Adipocyte (in vitro differentiated cells): Measurements from ENCODE around the gene FBXW4.
A peak's percentile ranks its signal among the peaks of the same experiment; 100 is the strongest.

Experiments
- DNase-seq: peaks from one replicate; pipeline ENCODE4 v3.0.0-alpha.2; 2015; ENCODE audit warnings: low read depth
- H3K27me3 ChIP-seq: replicated peaks from 2 replicates; pipeline ENCODE4 v1.7.0; 2013; ENCODE audit warnings: mild to moderate bottlenecking, low read length, moderate library complexity; ENCODE audit not compliant: control insufficient read depth, insufficient read depth
- H3K36me3 ChIP-seq: 2 replicates; pipeline ENCODE4 v1.7.0; 2013; ENCODE audit warnings: low read length, mild to moderate bottlenecking, moderate library complexity; ENCODE audit not compliant: control insufficient read depth, insufficient read depth, severe bottlenecking
- H3K4me1 ChIP-seq: 2 replicates; pipeline ENCODE4 v1.7.0; 2013; ENCODE audit warnings: mild to moderate bottlenecking, low read length, moderate library complexity; ENCODE audit not compliant: control insufficient read depth, insufficient read depth
- H3K4me3 ChIP-seq: 2 replicates; pipeline ENCODE4 v1.7.0; 2013; ENCODE audit warnings: mild to moderate bottlenecking, low read length, moderate library complexity
- H3K9ac ChIP-seq: 2 replicates; pipeline ENCODE4 v1.7.0; 2013; ENCODE audit warnings: mild to moderate bottlenecking, low read length, moderate library complexity
- H3K9me3 ChIP-seq: 2 replicates; pipeline ENCODE4 v1.7.0; 2013; ENCODE audit warnings: mild to moderate bottlenecking, low read length, moderate library complexity; ENCODE audit not compliant: control insufficient read depth

FBXW4 gene

DNA sequence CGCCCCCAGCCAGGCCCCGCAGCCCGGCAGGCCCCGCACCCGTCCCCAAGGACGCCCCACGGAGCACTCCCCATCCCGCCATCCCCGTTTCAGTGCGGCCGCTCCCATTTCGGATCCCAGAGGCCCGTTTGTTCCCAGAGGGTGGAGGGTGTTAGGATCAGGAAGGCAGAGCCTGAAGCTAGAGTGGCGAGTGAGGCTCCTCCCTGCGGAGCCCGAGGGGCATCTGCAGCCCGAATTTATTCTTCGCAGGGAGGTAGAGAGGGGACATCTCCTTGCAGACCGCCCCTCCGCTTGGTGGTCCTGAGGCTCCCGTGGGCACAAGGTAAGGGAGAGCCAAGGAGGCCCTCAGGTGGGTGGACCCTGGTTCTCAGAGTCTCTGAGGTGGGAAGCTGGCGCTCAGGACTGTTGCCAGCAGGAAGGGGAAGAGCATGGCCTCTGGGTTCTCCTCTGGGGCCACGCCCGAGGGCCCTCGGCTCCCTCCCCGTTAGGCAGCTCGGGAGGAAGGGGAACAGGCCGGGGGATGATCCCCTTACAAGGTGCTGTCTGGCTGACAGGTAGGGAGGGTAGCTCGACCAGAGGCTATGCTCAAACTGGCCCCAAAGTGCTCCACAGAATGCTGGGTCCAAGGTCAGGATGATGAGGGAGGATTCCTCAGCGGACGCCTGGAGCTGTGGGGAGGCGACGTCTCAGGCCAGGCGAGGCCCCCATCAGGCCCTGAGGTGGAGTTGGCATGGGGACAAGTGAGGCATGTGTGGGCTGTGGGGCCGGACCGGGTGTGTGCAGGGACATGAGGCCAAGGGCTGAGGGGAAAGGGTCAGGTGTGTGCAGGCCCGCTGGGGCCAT, 124.3 kb downstream of the FBXW4 start:
- DNase-seq = no peak
- H3K36me3 ChIP-seq = no peaks in the 10 kb centered on the region
- peak overlapping the region; percentile 72 for H3K4me3 ChIP-seq
- peaks cover 14% of the 10 kb centered on the region for H3K4me1 ChIP-seq
- peak overlapping the region; percentile 69 for H3K9ac ChIP-seq
- peaks cover 10% of the 10 kb centered on the region for H3K9me3 ChIP-seq
- H3K27me3 ChIP-seq = peaks cover 37% of the 10 kb centered on the region

DNA sequence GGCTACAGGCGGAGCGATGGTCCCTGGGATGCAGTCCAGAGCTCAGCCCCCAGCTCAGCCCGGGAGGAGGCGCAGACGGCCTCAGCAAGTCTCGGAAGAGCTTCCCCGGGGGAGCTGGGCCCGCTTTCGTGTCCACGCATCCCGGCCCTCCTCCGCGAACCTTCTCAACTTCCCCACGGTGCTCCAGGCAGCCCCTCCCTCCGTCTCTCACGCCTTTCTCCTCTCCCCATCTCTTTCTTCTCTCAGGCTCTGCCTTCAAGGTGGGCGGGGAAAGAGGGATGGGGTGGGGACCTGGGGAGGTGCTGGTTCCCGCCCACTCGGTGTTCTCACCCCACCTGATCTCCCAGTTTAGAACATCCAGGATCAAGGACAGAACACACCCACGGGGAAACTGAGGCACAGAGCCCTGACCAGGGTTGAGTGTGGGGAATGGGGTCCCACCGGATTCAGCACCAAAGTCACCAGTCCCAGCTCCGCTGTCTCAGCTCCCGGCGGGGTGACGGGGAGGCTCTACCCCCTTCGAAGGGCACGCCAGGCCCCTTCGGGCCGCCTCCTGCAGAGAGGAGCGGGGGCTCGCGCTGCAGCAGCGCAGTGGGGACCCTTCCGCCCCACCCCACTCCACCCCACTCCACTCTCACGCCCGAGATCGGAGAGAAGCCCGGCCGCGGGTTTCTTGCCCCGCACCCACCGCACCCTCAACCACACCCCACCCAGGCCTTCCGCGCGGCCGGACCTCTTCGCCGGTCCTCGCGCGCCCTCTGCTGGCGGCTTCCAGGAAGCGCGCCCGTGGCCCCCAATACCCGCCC, 125.1 kb downstream of the FBXW4 start:
- Histone ChIP-seq H3K9me3 (peaks cover 10% of the 10 kb centered on the region), H3K36me3 (no peaks in the 10 kb centered on the region), H3K4me1 (peaks cover 14% of the 10 kb centered on the region), H3K4me3 (peak overlapping the region; percentile 79), H3K27me3 (peaks cover 43% of the 10 kb centered on the region), H3K9ac (peak overlapping the region; percentile 78)
- peak; percentile 93 for DNase-seq

DNA sequence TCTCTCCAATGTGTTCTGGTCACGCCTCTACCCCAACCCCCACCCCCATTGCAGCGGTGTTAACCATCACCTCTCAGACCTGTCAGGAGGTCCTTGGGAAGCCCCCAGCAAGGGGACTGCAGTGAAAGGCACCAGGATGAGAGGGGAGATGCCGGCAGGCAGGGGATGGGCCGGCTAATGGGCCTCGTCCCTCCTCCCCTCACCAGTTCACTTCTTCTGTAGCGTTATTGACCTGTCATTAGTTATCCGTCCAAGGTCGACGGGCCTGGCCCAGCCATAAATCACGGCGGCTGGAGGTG, 125.7 kb downstream of the FBXW4 start:
- H3K9ac ChIP-seq = no peak overlapping the region
- no peak for DNase-seq
- H3K4me1 ChIP-seq = peaks cover 14% of the 10 kb centered on the region
- H3K4me3 ChIP-seq = no peak overlapping the region
- H3K9me3 ChIP-seq = peaks cover 10% of the 10 kb centered on the region
- H3K27me3 ChIP-seq = peaks cover 46% of the 10 kb centered on the region
- H3K36me3 ChIP-seq = no peaks in the 10 kb centered on the region

DNA sequence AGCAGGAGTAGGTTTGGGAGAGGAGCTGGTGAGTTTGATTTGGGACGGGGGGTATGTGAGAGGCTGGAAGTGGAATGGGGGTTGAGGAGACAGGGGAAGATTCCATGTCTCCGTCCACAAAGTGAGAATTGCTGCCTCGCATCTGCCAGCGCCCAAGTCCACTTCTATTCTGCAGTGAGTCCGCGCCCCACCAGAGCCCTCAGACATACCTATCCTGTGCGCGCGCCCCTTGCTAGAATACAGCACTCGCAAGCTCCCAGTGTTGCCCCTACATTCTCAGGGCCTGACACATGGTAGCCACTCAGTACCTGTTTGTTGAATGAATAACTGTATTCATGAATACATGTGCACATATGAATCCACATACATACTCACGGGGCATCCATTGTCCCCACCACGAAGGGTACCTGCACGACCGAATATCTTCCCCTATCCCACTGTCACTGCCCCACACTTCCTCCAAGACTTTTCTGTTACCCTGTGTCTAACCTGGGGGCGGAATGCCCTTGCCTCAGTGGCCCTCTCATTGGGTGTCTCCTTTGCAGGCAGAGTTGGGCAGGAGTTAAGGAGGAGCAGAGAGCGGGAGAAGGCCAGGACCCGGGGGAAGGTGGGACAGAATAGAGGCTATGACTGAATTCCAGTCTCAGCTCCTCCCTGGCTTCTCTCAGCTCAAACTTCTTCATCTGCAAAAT, 126.8 kb downstream of the FBXW4 start:
- peaks cover 51% of the 10 kb centered on the region for H3K27me3 ChIP-seq
- H3K4me1 ChIP-seq = peaks cover 14% of the 10 kb centered on the region

DNA sequence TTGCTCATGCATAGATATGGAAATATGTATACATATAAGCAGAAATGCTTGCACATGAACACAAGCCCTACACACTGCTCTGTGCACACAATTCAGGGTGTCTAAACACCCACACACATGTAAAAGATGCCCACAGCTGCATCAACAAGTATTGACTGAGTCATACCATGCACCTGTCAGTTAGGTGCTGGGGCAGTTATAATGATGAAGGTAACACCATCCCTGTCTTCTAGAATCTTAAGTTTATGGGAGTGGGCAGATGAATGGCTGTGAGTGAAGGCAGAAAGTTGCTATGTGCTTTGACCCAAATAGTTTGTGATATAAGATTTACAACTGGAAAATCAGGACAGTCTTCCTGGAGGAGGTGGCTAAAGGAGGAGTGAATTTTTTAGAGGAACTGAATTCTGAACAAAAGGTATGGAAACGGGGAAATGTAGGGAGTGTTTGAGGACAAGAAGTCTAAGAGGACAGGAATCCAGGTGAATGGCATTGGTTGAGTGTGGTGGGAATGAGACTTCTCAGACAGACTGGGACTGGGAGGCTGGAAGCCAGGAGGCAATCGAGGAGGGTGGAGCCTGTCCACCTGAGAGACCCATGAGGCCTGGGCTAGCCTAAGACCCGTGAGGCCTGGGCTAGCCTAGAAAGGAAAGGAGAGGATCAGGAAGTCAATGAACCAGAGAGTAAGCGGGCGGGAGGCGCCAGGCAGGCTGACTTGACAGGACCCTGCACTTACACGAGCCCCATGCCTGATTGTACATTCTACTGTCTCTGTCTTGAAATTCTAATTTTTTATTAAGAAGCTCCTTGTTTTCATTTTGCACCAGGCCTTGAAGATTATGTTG, 127.6 kb downstream of the FBXW4 start:
- Histone ChIP-seq H3K4me3 (no peak overlapping the region), H3K9ac (no peak overlapping the region), H3K9me3 (peaks cover 1% of the 10 kb centered on the region), H3K4me1 (peaks cover 14% of the 10 kb centered on the region), H3K27me3 (peaks cover 53% of the 10 kb centered on the region), H3K36me3 (no peaks in the 10 kb centered on the region)
- no peak for DNase-seq

More for the DNA sequence above, 126.8 kb downstream of the FBXW4 start:
- peaks cover 9% of the 10 kb centered on the region for H3K9me3 ChIP-seq
- no peak overlapping the region for H3K4me3 ChIP-seq
- H3K9ac ChIP-seq = no peak overlapping the region
- H3K36me3 ChIP-seq = no peaks in the 10 kb centered on the region
- no peak for DNase-seq

DNA sequence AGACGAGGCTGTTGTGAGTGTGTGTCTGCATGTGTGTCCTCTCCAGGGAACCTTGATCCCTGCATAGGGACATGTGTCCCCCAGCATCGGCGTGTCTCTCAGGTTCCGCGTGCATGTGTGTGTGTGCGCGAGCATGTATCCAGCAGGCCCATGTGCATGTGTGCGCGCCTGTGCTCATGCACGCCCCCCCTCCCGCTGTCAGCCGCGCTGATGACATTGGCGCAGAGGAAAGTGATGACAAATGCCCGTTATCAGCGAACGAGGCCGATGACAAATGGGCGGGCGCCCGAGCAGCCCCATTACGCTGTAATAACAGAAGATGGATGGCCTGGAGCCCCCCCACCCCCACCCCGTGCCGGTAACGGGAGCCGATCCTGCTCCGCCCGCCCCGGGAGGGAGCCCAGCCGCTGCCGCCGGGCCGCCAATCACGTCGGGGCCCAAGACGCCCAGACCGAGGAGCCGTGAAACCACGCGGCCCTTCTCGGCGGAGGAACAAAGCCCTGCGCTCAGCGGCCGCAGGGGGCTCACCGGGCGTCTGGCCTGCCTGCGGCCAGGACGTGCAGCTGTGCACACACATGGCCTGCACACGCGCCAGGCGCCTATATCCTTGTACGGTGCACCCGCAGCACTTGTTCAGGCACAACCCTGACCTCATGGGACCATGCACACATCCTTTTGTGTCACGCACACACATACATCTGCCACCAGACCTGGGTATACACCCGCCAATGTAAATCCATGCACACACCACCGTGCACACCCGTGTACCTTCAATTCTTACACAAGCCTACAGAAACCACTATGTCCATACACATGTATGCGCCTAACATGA, 128.4 kb downstream of the FBXW4 start:
- Histone ChIP-seq H3K36me3 (no peaks in the 10 kb centered on the region), H3K9me3 (no peaks in the 10 kb centered on the region), H3K4me1 (peaks cover 14% of the 10 kb centered on the region), H3K9ac (no peak overlapping the region), H3K4me3 (no peak overlapping the region), H3K27me3 (peaks cover 61% of the 10 kb centered on the region)
- DNase-seq = peak; percentile 32

DNA sequence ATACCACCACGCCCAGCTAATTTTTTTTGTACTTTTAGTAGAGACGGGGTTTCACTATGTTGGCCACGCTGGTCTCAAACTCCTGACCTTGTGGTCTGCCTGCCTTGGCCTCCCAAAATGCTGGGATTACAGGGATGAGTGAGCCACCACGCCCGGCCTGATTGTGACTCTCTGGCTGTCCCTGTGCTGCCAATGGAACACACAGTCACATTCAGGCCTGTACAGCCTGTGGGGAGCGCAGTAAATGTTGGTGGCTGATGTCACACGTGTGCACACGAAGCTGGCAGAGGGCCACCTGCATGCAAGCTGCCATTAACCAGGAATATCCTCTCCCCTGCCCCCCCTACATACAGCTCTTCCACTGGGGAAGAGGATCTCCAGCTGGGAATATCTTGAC, 129.0 kb downstream of the FBXW4 start:
- H3K4me1 ChIP-seq = peaks cover 14% of the 10 kb centered on the region
- no peak overlapping the region for H3K9ac ChIP-seq
- H3K36me3 ChIP-seq = no peaks in the 10 kb centered on the region
- peaks cover 66% of the 10 kb centered on the region for H3K27me3 ChIP-seq
- no peak overlapping the region for H3K4me3 ChIP-seq
- H3K9me3 ChIP-seq = no peaks in the 10 kb centered on the region
- no peak for DNase-seq

DNA sequence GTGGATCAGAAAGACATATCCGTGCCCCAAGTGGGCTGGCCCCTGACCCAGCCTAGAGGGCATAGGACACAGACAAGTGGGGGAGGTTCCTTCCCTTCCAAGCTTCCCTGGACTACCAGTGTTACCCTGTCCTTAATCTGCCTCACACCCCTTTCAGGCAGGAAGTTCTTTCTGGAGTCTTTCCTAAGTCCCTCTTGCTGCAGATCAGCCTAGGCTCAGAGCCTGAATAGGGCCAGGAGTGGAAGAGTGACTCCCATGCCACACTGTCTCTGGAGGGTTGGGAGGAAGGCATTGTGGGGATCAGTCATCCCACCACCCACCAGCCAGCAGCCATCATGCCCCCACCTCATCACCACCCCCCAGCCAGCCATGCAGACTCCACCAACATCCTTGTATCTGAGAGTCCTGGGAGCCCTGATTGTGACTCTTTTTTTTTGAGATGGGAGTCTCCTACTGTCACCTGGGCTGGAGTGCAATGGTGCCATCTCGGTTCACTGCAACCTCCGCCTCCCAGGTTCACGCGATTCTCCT, 129.5 kb downstream of the FBXW4 start:
- H3K27me3 ChIP-seq = peaks cover 66% of the 10 kb centered on the region
- no peak for DNase-seq
- peaks cover 12% of the 10 kb centered on the region for H3K4me1 ChIP-seq
- no peak overlapping the region for H3K4me3 ChIP-seq
- H3K9me3 ChIP-seq = no peaks in the 10 kb centered on the region
- no peak overlapping the region for H3K9ac ChIP-seq
- no peaks in the 10 kb centered on the region for H3K36me3 ChIP-seq

DNA sequence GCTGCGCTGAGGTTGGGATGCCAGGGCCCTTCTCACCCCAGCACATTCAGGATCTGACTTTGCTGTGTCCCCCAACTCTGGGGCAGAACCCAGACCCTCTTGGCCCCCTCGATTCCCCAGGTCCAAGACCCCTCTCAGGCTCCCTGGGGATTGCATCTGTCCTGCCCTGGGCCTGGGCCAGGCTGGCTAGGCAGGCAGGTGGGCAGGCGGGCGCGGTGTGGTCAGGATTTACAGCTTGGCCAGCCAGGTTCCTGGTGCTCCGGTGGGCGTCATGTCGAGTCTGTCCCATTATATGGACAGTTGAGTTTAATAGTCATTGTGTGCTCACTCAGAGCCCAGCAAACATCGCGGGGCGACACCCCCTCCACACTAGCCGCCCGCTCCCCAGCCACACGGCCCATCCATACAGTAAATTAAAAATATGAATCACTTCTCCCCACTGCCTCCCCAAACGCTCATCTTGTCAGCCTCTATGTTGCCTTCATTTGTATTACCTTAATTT, 130.4 kb downstream of the FBXW4 start:
- H3K9me3 ChIP-seq = no peaks in the 10 kb centered on the region
- no peak overlapping the region for H3K9ac ChIP-seq
- no peak for DNase-seq
- H3K36me3 ChIP-seq = no peaks in the 10 kb centered on the region
- H3K27me3 ChIP-seq = peaks cover 70% of the 10 kb centered on the region
- H3K4me3 ChIP-seq = no peak overlapping the region
- H3K4me1 ChIP-seq = peaks cover 6% of the 10 kb centered on the region
